SK-N-SH treated with all-trans-retinoic acid at 6 μM for 48 hours (cell line): ENCODE results near the gene TADA2A.
"Not testable (repeated sequence)": the region's sequence is repeated elsewhere in the genome, so short reads cannot be mapped to it uniquely, and the experiment has no call there.

Experiments used
- ARNTL ChIP-seq: fragments of 450-650 bp; formaldehyde crosslinking; IDR thresholded peaks from 2 replicates; pipeline ENCODE4 v1.5.0; 2020; ENCODE audit warnings: low read depth, mild to moderate bottlenecking, moderate library complexity, borderline replicate concordance
- CSDC2 ChIP-seq: fragments of 250-450 bp; sonication (Bioruptor Pico); IDR thresholded peaks from 2 replicates; pipeline ENCODE4 v1.5.0; 2020; ENCODE audit warnings: mild to moderate bottlenecking, moderate library complexity
- ESRRG ChIP-seq: fragments of 250-450 bp; sonication (Bioruptor Pico); IDR thresholded peaks from 2 replicates; pipeline ENCODE4 v1.6.1; 2021; ENCODE audit warnings: mild to moderate bottlenecking
- ISL1 ChIP-seq: fragments of 250-450 bp; sonication (Bioruptor Pico); IDR thresholded peaks from 2 replicates; pipeline ENCODE4 v2.1.2; 2022; ENCODE audit warnings: mild to moderate bottlenecking, moderate library complexity
- OSR1 ChIP-seq: fragments of 250-450 bp; sonication (Bioruptor Pico); IDR thresholded peaks from 2 replicates; pipeline ENCODE4 v1.8.0; 2022; ENCODE audit warnings: moderate library complexity, mild to moderate bottlenecking, inconsistent platforms
- PPARA ChIP-seq: fragments of 250-450 bp; sonication (Bioruptor Pico); IDR thresholded peaks from 2 replicates; pipeline ENCODE4 v1.5.0; 2020; ENCODE audit warnings: mild to moderate bottlenecking, borderline replicate concordance
- RARB ChIP-seq: fragments of 250-450 bp; sonication (Bioruptor Pico); IDR thresholded peaks from 2 replicates; pipeline ENCODE4 v1.8.0; 2021; ENCODE audit warnings: mild to moderate bottlenecking, moderate library complexity
- ZFP30 ChIP-seq: fragments of 450-650 bp; formaldehyde crosslinking; IDR thresholded peaks from 2 replicates; pipeline ENCODE4 v1.5.0; 2022; ENCODE audit warnings: mild to moderate bottlenecking, moderate library complexity
- ZNF8 ChIP-seq: fragments of 450-650 bp; formaldehyde crosslinking; IDR thresholded peaks from 2 replicates; pipeline ENCODE4 v1.5.0; 2020; ENCODE audit warnings: mild to moderate bottlenecking, moderate library complexity
- TF ChIP-seq, protein P1 (sequence below): fragments of 250-450 bp; sonication (Bioruptor Pico); IDR thresholded peaks from 2 replicates; pipeline ENCODE4 v1.8.0; 2020; ENCODE audit warnings: mild to moderate bottlenecking, moderate library complexity, borderline replicate concordance
- TF ChIP-seq, protein P2 (sequence below): fragments of 250-450 bp; sonication (Bioruptor Pico); IDR thresholded peaks from 2 replicates; pipeline ENCODE4 v1.5.1; 2021; ENCODE audit warnings: mild to moderate bottlenecking, moderate library complexity
- TF ChIP-seq, protein P3 (sequence below): fragments of 250-450 bp; sonication (Bioruptor Pico); IDR thresholded peaks from 2 replicates; pipeline ENCODE4 v1.8.0; 2021; ENCODE audit warnings: low read depth, mild to moderate bottlenecking, moderate library complexity, borderline replicate concordance
- TF ChIP-seq, protein P4 (sequence below): fragments of 250-450 bp; sonication (Bioruptor Pico); IDR thresholded peaks from 2 replicates; pipeline ENCODE4 v1.5.0; 2020; ENCODE audit warnings: mild to moderate bottlenecking, moderate library complexity

DNA sequence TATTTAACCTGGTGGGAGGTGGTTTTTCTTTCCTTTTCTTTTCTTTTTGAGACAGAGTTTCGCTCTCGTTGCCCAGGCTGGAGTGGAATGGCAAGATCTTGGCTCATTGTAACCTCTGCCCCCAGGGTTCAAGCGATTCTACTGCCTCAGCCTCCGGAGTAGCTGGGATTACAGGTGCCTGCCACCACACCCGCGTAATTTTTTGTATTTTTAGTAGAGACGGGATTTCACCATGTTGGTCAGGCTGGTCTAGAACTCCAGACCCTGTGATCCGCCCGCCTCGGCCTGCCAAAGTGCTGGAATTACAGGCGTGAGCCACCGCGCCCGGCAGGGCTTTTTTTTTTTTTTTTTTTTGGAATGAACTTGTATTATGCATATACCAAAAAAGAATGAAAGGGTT, 1.2 kb upstream of the TADA2A start:
- TF ChIP-seq ARNTL (CRISPR knock-in tag); ESRRG (CRISPR knock-in tag); ISL1 (CRISPR knock-in tag); PPARA; RARB (CRISPR knock-in tag); ZFP30 (CRISPR knock-in tag); CSDC2; ZNF8 (CRISPR knock-in tag); OSR1 (CRISPR knock-in tag): not testable (repeated sequence)
- TF ChIP-seq, protein P1, sequence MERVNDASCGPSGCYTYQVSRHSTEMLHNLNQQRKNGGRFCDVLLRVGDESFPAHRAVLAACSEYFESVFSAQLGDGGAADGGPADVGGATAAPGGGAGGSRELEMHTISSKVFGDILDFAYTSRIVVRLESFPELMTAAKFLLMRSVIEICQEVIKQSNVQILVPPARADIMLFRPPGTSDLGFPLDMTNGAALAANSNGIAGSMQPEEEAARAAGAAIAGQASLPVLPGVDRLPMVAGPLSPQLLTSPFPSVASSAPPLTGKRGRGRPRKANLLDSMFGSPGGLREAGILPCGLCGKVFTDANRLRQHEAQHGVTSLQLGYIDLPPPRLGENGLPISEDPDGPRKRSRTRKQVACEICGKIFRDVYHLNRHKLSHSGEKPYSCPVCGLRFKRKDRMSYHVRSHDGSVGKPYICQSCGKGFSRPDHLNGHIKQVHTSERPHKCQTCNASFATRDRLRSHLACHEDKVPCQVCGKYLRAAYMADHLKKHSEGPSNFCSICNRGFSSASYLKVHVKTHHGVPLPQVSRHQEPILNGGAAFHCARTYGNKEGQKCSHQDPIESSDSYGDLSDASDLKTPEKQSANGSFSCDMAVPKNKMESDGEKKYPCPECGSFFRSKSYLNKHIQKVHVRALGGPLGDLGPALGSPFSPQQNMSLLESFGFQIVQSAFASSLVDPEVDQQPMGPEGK = not testable (repeated sequence)
- TF ChIP-seq, protein P2, sequence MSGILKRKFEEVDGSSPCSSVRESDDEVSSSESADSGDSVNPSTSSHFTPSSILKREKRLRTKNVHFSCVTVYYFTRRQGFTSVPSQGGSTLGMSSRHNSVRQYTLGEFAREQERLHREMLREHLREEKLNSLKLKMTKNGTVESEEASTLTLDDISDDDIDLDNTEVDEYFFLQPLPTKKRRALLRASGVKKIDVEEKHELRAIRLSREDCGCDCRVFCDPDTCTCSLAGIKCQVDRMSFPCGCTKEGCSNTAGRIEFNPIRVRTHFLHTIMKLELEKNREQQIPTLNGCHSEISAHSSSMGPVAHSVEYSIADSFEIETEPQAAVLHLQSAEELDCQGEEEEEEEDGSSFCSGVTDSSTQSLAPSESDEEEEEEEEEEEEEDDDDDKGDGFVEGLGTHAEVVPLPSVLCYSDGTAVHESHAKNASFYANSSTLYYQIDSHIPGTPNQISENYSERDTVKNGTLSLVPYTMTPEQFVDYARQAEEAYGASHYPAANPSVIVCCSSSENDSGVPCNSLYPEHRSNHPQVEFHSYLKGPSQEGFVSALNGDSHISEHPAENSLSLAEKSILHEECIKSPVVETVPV (CRISPR knock-in tag) = not testable (repeated sequence)
- TF ChIP-seq, protein P3, sequence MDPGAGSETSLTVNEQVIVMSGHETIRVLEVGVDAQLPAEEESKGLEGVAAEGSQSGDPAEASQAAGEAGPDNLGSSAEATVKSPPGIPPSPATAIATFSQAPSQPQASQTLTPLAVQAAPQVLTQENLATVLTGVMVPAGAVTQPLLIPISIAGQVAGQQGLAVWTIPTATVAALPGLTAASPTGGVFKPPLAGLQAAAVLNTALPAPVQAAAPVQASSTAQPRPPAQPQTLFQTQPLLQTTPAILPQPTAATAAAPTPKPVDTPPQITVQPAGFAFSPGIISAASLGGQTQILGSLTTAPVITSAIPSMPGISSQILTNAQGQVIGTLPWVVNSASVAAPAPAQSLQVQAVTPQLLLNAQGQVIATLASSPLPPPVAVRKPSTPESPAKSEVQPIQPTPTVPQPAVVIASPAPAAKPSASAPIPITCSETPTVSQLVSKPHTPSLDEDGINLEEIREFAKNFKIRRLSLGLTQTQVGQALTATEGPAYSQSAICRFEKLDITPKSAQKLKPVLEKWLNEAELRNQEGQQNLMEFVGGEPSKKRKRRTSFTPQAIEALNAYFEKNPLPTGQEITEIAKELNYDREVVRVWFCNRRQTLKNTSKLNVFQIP (CRISPR knock-in tag) = not testable (repeated sequence)
- TF ChIP-seq, protein P4, sequence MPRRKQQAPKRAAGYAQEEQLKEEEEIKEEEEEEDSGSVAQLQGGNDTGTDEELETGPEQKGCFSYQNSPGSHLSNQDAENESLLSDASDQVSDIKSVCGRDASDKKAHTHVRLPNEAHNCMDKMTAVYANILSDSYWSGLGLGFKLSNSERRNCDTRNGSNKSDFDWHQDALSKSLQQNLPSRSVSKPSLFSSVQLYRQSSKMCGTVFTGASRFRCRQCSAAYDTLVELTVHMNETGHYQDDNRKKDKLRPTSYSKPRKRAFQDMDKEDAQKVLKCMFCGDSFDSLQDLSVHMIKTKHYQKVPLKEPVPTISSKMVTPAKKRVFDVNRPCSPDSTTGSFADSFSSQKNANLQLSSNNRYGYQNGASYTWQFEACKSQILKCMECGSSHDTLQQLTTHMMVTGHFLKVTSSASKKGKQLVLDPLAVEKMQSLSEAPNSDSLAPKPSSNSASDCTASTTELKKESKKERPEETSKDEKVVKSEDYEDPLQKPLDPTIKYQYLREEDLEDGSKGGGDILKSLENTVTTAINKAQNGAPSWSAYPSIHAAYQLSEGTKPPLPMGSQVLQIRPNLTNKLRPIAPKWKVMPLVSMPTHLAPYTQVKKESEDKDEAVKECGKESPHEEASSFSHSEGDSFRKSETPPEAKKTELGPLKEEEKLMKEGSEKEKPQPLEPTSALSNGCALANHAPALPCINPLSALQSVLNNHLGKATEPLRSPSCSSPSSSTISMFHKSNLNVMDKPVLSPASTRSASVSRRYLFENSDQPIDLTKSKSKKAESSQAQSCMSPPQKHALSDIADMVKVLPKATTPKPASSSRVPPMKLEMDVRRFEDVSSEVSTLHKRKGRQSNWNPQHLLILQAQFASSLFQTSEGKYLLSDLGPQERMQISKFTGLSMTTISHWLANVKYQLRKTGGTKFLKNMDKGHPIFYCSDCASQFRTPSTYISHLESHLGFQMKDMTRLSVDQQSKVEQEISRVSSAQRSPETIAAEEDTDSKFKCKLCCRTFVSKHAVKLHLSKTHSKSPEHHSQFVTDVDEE (CRISPR knock-in tag) = not testable (repeated sequence)
